ENCODE measurements around the gene NPRL2. TPM values are rescaled to one million over a fixed set of nuclear protein-coding genes. Genes with fewer than 3 reads are reported as not detected.

NPRL2 gene
- total RNA-seq, 2 experiments from 2014 or later, result 27.9 to 52.5 TPM

DNA sequence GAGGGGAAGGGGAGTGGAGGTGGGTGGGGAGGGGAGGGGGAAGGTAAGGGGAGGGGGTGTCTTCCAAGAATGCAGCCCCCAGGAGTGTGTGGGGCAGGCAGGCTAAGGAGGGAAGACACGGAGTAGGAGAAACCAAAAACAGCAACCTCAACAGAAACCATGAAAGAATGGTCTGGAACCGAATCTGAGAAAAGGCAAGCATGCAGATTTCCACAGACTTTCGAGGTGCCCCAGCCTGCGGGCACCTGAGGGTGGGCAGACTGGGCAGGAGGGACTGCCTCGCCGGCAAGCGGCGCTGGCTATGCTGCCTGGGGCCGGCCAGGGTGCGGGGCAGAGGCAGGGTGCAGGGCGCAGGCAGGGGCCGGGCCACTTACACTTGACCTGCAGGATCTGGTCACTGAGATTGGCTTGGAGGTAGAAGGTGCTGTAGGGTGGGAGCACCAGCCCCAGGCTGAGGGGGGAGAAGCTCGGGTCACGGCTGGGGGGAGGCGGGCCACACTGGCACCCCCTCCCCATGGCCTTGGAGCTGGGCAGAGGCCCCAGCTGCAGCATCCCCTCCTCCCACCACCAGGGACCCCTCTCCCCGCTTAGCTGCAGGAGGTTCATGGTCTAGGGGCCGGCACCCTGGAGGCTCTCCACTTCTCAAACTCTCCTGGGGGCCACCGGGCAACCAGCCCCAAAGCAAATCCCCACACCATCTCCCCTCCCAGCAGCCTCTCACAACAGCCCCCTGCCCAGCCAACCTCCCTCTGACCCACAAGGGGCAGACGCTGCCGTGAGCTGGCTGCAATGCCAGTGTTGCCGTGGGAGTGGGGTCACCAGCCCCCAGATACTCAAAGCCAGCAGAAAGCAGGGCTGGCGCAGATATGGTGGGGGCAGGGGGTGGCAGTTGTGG, 24.0 kb upstream of the NPRL2 start:
- Histone ChIP-seq H3K4me3 (ENCODE audit: low read depth, low read length, poor library complexity, severe bottlenecking) (no peak overlapping the region), H3K9me2 (ENCODE audit: insufficient read depth, low read length) (no peaks in the 10 kb centered on the region), H2AFZ (ENCODE audit: low read length) (no peak overlapping the region), H3K4me2 (ENCODE audit: low read length) (no peak overlapping the region), H3K4me1 (ENCODE audit: insufficient read depth, low read length, poor library complexity, severe bottlenecking) (no peaks in the 10 kb centered on the region), H4K20me1 (ENCODE audit: insufficient read depth, low read length) (no peaks in the 10 kb centered on the region), H3K9me3 (ENCODE audit: low read length) (no peaks in the 10 kb centered on the region), H3K36me3 (ENCODE audit: insufficient read depth, low read length) (no peaks in the 10 kb centered on the region), H3K27ac (ENCODE audit: low read depth, low read length, poor library complexity, severe bottlenecking) (no peak overlapping the region), H3K79me2 (ENCODE audit: insufficient read depth, low read depth, low read length) (no peaks in the 10 kb centered on the region)
- intact Hi-C loops (cut with micrococcal nuclease; ENCODE audit: unreplicated experiment), result no loop called here
- TF ChIP-seq, protein P1, sequence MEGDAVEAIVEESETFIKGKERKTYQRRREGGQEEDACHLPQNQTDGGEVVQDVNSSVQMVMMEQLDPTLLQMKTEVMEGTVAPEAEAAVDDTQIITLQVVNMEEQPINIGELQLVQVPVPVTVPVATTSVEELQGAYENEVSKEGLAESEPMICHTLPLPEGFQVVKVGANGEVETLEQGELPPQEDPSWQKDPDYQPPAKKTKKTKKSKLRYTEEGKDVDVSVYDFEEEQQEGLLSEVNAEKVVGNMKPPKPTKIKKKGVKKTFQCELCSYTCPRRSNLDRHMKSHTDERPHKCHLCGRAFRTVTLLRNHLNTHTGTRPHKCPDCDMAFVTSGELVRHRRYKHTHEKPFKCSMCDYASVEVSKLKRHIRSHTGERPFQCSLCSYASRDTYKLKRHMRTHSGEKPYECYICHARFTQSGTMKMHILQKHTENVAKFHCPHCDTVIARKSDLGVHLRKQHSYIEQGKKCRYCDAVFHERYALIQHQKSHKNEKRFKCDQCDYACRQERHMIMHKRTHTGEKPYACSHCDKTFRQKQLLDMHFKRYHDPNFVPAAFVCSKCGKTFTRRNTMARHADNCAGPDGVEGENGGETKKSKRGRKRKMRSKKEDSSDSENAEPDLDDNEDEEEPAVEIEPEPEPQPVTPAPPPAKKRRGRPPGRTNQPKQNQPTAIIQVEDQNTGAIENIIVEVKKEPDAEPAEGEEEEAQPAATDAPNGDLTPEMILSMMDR (conservative IDR thresholded peaks at IDR 0.05; ENCODE audit: low read length), result no peak
- TF ChIP-seq EZH2phosphoT487 (IDR thresholded peaks at IDR 0.05; ENCODE audit: borderline replicate concordance, low read depth, low read length), result no peak
- DNase-seq (ENCODE audit: low spot score), result no peak
- POLR2A ChIA-PET, result no interaction called here
- CTCF ChIA-PET (ENCODE audit: unreplicated experiment), result no interaction called here
- no TSS peak for BruUV-seq (replicated peaks)

DNA sequence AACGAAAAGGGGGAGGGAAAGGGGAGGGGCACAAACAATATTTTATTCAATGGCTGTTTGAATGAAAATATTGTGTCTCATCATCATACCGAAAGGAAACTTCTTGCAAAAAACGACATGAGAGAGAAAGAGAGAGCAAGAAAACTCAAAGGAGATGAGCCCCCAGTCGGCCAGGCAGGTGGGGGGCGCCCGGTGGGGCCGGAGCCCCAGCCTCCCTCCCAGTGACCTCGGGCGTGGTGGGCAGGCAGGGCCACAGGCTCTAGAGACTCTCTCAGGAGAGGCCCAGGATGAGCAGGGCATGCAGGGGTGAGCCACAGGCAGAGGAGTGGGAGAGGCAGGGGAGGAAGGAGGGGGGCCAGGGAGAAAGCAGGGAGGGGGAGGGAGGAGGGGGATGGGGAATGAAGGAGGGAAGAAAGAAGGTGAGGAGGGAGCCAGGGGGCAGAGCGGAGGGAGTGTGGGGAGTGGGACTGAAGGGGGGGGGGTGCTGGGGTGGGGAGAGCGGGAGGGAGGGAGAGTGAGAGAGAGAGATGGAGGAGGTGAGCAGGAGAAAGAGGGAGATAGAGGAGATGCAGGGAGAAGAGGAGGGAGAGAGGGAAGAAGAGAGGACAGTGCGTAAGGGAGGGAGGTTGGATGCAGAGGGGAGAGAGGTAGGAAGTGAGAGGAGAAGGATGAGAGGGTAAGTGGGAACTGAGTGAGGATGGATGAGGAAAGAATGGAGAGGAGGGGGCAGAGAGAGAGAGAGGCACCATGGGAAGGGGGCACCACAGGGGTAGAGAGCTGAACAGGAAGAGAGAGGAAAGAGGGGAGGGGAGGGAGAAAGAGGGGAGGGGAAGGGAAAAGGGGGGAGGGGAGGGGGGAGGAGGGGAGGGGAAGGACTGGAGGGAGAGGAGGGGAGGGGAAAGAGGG, 22.8 kb upstream of the NPRL2 start:
- no peaks in the 10 kb centered on the region for H3K36me3 ChIP-seq (ENCODE audit: insufficient read depth, low read length)
- TF ChIP-seq EZH2phosphoT487 (IDR thresholded peaks at IDR 0.05; ENCODE audit: borderline replicate concordance, low read depth, low read length), result no peak
- TF ChIP-seq, protein P1 (conservative IDR thresholded peaks at IDR 0.05; ENCODE audit: low read length), result no peak
- POLR2A ChIA-PET, result no interaction called here

More for the DNA sequence above, 22.8 kb upstream of the NPRL2 start:
- intact Hi-C loops (cut with micrococcal nuclease; ENCODE audit: unreplicated experiment), result no loop called here
- CTCF ChIA-PET (ENCODE audit: unreplicated experiment), result no interaction called here
- H3K4me2 ChIP-seq (ENCODE audit: low read length), result no peak overlapping the region
- no TSS peak for BruUV-seq (replicated peaks)
- no peak overlapping the region for H3K27ac ChIP-seq (ENCODE audit: low read depth, low read length, poor library complexity, severe bottlenecking)
- H2AFZ ChIP-seq (ENCODE audit: low read length), result no peak overlapping the region
- H3K4me3 ChIP-seq (ENCODE audit: low read depth, low read length, poor library complexity, severe bottlenecking), result no peak overlapping the region
- no peaks in the 10 kb centered on the region for H4K20me1 ChIP-seq (ENCODE audit: insufficient read depth, low read length)
- H3K9me3 ChIP-seq (ENCODE audit: low read length), result no peaks in the 10 kb centered on the region
- no peaks in the 10 kb centered on the region for H3K9me2 ChIP-seq (ENCODE audit: insufficient read depth, low read length)
- no peaks in the 10 kb centered on the region for H3K4me1 ChIP-seq (ENCODE audit: insufficient read depth, low read length, poor library complexity, severe bottlenecking)
- no peak for DNase-seq (ENCODE audit: low spot score)
- no peaks in the 10 kb centered on the region for H3K79me2 ChIP-seq (ENCODE audit: insufficient read depth, low read depth, low read length)
